PFSK-1 (cell line): Measurements from ENCODE around the gene C5orf22.

ENCODE experiments used
- FOXP2 ChIP-seq: optimal IDR thresholded peaks from 2 replicates; pipeline ENCODE3; 2011; ENCODE audit warnings: borderline replicate concordance, control low read depth, inconsistent platforms; ENCODE audit not compliant: insufficient read depth; ENCODE audit errors: extremely low read length, extremely low read depth
- POLR2AphosphoS5 ChIP-seq: IDR thresholded peaks from 2 replicates; pipeline ENCODE4 v1.6.1; 2012; ENCODE audit warnings: low read depth, mild to moderate bottlenecking, control low read depth, low read length, moderate library complexity
- TAF1 ChIP-seq: IDR thresholded peaks from 2 replicates; pipeline ENCODE4 v1.6.1; 2012; ENCODE audit warnings: low read length, control low read depth, borderline replicate concordance; ENCODE audit not compliant: insufficient read depth

- TF ChIP-seq POLR2AphosphoS5 = no peak
- no peak for TF ChIP-seq TAF1
- TF ChIP-seq FOXP2 = no peak
These were observed 31.1 kb downstream of the C5orf22 start for GRCh38 chr5:31563216-31563615.
